Body of pancreas (tissue), 4 donors: ENCODE measurements around the gene ABCG2.

Experiments
- POLR2A ChIP-seq, 3 donors: fragments of 450-650 bp; IDR thresholded peaks; one replicate each; pipeline ENCODE4 v1.6.1; 2016; ENCODE audit warnings: antibody characterized with exemption in 3 of 3, mild to moderate bottlenecking in 2 of 3
- TF ChIP-seq, protein P1 (sequence below), 7 experiments: fragments of 450-650 bp in 4 of 7; fragments of 200-600 bp in 3 of 7; sonication (generic) in 3 of 7; IDR thresholded peaks; one replicate each; pipeline ENCODE4 v1.5.1; 2016 to 2019; ENCODE audit warnings: antibody characterized with exemption in 7 of 7

DNA sequence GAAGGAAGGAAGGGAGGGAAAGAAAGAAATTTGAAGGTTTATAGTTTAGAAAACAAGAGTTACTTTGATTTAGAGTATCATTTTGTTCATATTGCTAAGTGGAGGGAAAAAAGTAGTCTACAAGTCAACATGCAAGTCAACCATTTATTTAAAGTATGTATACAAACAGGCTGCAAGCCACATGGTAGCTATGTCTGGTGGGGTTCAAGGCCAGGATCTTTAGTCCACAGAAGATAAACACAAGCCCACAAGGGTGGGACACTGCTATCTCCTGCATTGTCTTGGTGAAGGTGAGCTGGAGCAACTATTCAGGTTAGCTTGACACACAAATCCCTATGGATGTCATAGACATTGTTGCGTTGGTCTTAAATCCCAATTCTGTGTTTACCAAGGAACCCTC, 71.4 kb downstream of the ABCG2 start:
- TF ChIP-seq, protein P1, sequence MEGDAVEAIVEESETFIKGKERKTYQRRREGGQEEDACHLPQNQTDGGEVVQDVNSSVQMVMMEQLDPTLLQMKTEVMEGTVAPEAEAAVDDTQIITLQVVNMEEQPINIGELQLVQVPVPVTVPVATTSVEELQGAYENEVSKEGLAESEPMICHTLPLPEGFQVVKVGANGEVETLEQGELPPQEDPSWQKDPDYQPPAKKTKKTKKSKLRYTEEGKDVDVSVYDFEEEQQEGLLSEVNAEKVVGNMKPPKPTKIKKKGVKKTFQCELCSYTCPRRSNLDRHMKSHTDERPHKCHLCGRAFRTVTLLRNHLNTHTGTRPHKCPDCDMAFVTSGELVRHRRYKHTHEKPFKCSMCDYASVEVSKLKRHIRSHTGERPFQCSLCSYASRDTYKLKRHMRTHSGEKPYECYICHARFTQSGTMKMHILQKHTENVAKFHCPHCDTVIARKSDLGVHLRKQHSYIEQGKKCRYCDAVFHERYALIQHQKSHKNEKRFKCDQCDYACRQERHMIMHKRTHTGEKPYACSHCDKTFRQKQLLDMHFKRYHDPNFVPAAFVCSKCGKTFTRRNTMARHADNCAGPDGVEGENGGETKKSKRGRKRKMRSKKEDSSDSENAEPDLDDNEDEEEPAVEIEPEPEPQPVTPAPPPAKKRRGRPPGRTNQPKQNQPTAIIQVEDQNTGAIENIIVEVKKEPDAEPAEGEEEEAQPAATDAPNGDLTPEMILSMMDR (IDR thresholded peaks at IDR 0.05), result no peak
- TF ChIP-seq POLR2A (IDR thresholded peaks at IDR 0.05), result no peak
